Left ventricle myocardium superior (tissue), 1 donor: ENCODE results near the gene SHLD2. TPM values are rescaled to one million over a fixed set of nuclear protein-coding genes. Genes with fewer than 3 reads are reported as not detected.
"Not testable (repeated sequence)": the region's sequence is repeated elsewhere in the genome, so short reads cannot be mapped to it uniquely, and the experiment has no call there.

ENCODE experiments used
- ATAC-seq: fragments of 200-7000 bp; cut with Tn5 transposase; one replicate; pipeline ENCODE4 v1.9.1; 2020; ENCODE audit warnings: mild to moderate bottlenecking, moderate library complexity
- DNase-seq: peaks from one replicate; pipeline ENCODE4 v3.0.0-alpha.2; 2020
- intact Hi-C: fragments of 100-400 bp; cut with micrococcal nuclease; formaldehyde crosslinking; loops from one replicate; pipeline ENCODE4 v1.11.0; 2022
- total RNA-seq: library from RNA; stranded (reverse); fragmentation: NEBNext Ultra II Directional; extraction: Animal tissue kit (Norgen Biotek cat#: 25700); gene quantifications from one replicate; pipeline ENCODE4 v1.2.1, GENCODE V29; 2021
- donor health status: DM: no; HTN: yes; CAD: no; lungs with severe emphysema.

Gene SHLD2
- total RNA-seq, 1 donor from 2014 or later = 12.1 TPM

DNA sequence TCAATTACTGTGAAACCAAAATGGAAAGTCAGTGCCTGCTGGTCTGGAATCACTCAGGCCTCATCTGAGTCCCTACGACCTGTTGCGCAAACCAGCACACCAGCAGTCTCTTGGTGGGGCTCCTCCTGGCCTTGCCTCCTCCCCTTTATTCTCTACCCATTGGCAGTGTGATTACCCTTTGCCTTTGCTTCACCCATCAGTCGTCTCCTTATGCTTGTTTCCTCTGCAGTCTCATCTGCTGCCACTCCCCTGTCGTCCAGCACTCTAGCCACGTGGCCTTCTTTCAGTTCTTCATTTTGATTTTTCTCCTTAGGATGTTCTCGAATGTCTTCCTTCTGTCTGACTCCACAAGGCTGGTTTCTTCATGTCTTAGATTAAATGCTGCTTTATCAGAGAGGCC is 89.4 kb downstream of the SHLD2 start:
- peak; percentile 57 for ATAC-seq
- intact Hi-C loops, DNase-seq: not testable (repeated sequence)

DNA sequence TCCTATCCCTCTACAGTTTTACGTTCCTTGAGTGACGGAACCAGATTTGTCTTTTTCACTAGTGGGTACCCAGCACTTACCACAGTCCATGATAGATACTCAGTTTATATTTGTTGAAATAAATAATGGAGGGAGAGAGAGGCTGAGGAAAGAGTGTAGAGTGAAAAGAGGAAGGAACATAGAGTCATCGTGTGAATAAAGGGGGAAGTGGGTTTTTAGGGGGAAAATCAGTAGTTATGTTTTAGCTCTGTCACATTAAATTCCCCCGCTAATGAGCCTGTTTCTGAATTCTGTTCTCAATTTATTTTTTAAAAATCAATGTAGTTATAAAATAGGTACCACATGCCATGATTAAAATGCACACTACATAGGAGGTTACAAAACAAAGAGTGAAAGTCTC is 91.0 kb downstream of the SHLD2 start:
- ATAC-seq, DNase-seq, intact Hi-C loops: not testable (repeated sequence)

DNA sequence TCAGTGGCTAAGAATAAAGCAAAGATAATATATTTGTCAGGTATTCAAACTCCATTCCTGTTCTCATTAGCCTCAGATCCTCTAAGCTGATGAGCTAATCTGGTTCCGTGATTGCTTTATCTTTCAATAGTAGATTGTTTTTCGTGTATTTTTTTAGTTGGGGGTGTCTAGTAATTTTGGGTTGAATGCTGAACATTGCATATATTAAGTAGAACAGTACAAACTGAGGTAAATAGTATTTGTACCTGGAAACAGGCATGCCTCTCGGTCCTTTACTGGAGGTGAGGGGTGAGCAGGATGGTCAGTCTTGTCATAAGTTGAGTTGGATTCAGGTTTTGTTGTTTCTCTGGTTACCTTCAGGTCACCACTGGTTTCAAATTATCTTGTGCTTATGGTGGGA is 92.6 kb downstream of the SHLD2 start:
- intact Hi-C loops, DNase-seq, ATAC-seq: not testable (repeated sequence)

DNA sequence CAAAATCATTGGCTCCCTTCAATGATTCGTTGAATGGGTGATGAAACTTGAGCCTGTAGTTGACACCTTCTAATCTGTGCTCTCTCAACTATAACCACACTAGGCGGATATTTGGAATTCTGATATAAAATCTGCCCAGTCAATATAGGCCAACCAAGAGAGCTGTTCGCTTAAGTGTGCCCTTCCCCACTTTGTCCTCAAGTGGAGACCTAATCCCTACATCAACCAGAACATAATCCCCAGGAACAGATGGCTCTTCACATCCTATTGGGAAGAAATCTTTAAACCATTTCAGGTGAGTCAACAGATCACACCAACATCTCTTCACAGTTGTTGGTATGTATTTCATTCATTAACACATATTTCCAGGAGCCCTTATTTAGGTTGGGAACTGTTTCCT is 96.8 kb downstream of the SHLD2 start:
- intact Hi-C loops, DNase-seq, ATAC-seq: not testable (repeated sequence)

DNA sequence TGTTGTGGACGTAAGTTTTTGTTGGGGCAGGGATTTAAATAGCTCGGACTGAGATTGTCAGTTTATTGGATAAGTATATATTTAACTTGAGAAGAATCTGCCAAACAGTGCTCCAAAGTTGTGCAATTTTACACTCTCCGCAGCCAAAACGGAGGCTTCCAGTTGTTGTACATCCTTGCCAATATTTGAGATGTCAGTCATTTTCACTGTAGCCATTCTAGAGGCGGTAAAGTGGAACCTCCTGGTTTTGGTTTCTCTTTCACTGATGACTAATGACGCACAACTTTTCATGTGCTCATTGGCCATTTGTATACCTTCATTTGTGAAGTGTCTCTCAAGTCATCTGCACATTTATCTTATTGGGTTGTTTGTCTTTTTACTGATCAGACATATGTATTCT is 105.9 kb downstream of the SHLD2 start:
- DNase-seq, intact Hi-C loops: not testable (repeated sequence)

DNA sequence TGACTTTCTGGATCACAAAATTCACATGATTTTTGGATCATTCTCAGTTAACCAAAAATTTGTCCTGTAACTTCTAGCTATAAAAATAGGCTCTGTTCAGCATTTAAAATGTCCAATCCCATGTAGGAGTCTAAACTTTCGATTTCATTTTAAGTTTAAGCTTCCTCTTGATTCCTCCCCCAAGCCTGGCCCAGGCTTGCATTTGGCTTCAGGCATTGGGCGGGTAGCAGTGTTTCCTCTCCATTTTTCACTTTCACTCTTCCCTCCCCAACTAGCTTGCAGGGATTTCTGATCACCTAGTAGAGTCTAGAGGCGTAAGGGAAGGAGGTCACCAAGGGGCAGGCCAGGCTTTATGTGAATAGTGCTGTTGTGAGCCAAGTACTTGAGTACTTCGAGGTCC is 109.8 kb downstream of the SHLD2 start:
- DNase-seq, intact Hi-C loops: not testable (repeated sequence)
- peak; percentile 18 for ATAC-seq

More for the DNA sequence above, 105.9 kb downstream of the SHLD2 start:
- peak; percentile 61 for ATAC-seq

DNA sequence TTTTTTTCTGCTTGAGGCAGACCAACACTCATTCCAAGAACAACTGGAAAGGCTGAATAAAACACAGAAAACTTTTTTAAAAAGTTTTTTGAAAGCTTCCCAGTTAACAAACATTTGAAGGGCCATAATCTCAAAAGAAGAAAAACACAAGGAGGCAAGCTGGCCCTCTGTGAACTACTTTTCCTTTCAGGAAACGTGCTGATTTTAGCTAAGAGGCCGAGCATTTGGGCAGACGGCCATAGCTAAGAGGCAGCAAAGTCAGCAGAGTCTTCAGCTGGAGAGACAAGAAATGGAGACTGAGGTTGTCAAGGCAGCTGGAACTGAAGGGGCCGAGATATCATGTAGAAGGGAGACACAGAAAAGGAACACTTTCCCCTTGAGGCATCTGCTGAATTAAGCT is 111.9 kb downstream of the SHLD2 start:
- DNase-seq, intact Hi-C loops: not testable (repeated sequence)
- peak; percentile 6 for ATAC-seq

DNA sequence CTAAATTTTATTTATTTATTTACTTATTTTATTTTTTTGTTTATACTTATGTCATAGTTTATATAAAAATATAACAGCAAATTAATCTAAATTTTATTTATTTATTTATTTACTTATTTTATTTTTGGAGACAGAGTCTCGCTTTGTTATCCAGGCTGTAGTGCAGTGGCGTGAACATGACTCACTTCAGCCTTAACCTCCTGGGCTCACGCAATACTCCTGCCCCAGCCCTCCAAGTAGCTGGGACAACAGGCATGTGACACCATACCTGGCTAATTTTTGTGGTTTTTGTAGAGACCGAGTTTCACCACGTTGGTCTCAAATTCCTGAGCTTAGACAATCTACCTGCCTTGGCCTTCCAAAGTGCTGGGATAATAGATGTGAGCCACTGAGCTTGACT is 115.3 kb downstream of the SHLD2 start:
- ATAC-seq, intact Hi-C loops, DNase-seq: not testable (repeated sequence)

DNA sequence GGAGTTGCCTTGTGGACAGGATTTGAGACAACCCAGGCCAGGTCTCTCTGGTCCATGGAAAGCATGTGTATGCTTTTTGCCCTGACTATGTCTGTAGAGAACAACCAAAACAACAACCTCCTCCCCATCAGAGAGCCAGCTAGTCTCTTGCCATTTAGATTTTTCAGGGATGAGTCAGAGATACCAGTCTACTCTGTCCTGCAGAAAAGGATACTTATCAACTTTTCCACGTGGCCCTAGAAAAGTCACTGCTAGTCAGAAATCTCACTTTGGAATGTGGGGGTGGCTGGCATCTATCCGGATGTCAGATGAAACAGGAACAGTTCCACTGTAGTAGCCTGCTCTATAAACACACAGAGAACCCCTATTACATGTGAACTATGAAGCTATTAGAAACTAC is 116.8 kb downstream of the SHLD2 start:
- DNase-seq, intact Hi-C loops, ATAC-seq: not testable (repeated sequence)

DNA sequence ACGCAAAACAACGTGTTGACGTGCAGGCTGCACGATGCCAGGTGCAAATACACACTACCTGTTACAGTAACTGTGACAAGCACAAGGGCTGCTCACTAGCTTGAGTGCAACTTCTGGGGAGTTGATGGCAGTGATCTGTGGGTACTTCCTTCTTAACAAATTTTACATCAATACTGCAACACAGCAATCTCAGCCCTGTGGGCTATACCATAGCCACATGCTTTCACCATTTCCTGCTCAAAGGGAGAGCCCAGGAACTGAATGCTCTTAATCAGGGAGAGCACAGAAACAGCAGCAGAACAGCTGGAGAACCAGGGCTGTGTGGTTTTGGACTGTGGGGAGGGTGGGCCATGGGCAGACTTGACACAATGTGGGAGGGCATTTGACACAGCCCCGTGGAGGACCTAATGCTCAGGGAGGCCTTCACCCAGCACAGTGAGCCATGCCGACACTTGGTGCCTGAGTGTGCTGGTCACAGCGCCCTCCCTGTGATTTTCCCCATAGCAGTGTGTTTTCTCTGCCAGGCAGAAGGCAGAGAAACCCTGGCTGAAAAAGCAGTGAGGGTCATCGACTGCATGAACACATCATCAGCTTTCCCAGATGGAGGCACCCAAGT is 118.3 kb downstream of the SHLD2 start:
- ATAC-seq, intact Hi-C loops, DNase-seq: not testable (repeated sequence)

DNA sequence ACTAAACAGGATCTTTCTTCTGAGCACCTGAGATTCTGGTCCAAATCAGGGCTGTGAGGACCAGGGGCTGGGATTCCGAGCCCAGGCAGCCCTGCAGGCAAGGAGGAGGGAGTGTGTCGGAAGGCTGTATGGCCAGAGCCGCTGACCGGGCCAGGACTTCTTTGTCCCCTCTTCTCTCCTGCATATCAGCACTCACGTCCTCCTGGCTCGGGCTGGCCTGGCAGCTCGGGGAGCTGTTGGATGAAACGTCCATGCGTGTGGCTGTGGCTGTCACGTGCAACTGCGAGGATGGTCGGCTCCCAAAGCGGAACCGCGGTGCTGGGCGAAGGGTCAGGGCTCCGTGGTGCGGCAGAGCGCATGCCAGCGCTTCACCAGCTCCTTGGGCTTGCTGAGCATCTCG is 118.8 kb downstream of the SHLD2 start:
- intact Hi-C loops = not testable (repeated sequence)
- peak; percentile 92 for ATAC-seq
- peak; percentile 82 for DNase-seq

DNA sequence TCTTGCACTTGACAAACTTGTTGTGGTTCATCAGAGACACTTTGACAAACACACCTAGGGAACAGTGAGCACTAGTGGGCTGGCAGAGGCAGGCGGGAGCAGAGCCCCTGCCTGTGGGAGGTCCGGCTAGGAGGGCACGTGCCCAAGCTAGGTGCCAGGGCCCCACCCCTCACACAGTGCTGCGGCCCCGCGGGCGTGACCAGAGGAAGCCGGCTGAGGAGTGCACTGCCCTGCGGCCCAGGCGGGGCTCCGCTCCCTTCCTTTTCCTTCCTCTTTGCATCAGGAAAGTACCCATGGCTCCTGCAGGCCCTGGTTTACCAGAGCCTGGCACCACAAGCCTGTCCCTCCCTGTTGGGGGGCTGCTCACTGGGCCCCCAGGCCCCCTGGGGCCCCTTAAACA is 121.1 kb downstream of the SHLD2 start:
- ATAC-seq = peak; percentile 25
- intact Hi-C loops = not testable (repeated sequence)
- peak; percentile 46 for DNase-seq

DNA sequence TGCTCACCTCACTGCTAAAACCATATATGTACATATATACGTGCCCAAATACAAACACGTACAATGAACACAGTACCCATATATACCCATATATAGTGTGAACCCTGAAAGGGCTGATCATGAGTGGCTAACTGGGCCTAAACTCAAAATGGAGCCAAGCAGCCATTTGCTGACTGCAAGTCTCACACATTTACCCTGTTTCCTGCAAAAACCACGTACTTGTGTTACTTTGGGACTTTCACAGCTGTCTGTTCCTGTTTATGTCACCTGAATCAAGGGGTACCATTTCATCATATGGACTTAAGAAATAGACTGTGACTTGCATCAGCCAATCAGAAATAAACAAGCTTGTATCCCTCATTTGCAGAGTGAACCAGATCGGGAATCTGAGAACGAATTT is 124.4 kb downstream of the SHLD2 start:
- intact Hi-C loops, DNase-seq, ATAC-seq: not testable (repeated sequence)

DNA sequence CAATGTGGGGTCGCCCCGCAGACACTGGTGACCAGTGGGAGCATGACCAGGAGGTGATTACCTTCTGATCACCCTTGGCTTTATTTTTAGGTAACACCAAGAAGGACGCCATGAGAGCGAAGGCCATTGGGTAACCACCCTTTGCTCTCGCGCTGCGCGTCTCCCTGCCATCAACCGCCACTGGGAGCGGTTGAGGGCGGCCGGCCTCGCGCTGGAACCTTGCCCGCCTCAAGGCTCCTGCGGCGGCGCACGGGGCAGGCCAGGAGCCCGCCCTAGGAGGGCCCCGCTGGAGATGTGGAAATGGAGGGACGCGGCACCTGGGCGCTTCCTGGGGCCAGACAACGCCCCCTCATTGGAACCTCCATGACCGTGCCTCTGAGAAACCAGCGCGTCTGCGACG is 127.8 kb downstream of the SHLD2 start:
- ATAC-seq, intact Hi-C loops, DNase-seq: not testable (repeated sequence)

DNA sequence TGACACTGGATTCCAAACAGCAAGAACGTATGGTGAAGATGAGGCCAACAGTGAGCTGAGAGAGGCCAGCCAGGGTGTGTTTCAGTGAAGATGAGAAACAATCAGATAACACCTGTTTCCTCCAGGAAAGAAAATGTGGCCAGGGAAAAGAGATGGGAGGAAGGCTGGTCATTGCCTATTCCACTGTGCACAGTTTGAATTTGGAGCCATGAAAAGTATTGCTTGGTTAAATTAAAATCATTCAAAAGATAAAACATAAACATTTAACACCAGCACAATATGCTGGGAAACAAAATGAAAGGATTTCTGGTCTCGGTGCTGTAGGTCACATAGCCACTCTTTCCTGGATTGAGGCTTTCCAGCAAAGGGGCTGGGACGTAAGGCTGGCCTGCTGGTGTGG is 130.1 kb downstream of the SHLD2 start, which contains the start of gene NUTM2A:
TSS of gene NUTM2A (plus strand) at position 301 of the 400 bp plus-strand sequence. CDS start 383 bp downstream, outside the sequence.
- intact Hi-C loops, ATAC-seq, DNase-seq: not testable (repeated sequence)

DNA sequence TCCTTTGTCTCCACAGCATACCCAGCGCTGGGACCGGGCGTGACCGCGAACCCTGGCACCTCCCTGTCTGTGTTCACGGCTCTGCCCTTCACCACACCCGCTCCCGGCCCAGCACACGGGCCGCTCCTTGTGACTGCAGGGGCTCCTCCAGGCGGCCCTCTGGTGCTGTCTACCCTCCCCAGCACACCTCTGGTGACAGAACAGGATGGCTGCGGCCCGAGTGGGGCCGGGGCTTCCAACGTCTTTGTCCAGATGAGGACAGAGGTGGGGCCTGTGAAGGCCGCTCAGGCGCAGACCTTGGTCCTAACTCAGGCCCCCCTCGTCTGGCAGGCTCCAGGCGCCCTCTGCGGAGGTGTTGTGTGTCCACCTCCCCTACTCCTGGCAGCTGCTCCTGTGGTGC is 133.2 kb downstream of the SHLD2 start:
- ATAC-seq, DNase-seq, intact Hi-C loops: not testable (repeated sequence)

DNA sequence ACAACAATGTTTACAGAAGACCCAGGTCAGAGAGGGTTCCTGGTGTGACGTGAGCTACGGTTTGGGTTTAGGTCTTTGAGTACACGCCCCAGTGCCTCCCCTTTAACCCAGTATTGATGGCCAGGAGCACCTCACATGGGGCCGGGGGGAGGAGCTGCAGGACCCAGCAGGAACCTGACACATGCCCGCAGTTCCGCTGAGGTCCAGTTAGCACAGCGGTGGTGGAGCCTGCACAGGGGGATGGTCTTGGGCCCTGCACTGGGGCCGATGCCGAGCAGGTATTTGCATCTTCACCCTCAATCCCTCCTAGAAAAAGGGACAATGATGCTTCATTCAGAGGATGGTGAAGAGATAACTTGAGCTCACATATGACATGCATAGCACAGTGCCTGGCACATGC is 134.2 kb downstream of the SHLD2 start:
- intact Hi-C loops, DNase-seq, ATAC-seq: not testable (repeated sequence)

DNA sequence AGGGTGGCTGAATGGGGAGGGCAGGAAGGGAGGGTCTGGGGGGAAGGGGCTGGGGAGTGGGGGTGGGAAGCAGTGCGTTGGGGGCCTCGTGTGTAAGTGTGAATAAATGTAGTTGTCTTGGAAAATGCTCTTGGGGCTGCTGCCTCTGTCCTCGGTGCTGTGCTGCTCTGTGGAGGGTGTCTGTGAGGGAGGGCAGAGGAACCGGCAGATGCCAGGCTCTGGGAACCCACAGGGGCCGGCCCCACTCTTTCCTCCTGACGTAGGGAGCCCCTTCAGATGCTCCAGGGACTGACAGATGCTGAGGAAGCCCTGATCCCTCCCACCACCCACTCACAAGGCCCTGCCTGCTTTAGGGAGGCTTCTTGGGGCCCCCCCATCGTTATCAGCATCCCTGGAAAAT is 139.8 kb downstream of the SHLD2 start:
- ATAC-seq, DNase-seq, intact Hi-C loops: not testable (repeated sequence)

DNA sequence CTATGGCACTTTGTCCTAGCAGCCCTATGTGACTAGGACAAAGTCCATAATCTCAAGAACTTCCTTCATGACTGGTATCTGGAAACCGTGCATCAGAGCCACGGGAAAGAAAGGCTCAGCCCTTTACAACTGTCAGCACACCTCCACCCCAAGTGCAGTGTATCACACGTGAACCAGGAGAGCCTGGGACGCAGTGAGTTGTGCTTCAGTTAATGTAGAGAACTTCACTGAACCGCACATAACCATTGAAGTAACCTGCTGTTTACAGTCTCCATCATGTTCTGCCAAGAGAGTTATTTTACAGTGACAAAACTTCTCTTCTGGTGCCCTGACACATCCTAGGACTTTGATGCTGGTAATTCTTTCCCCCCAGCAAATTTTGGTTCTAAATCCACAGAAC is 142.2 kb downstream of the SHLD2 start:
- intact Hi-C loops, DNase-seq, ATAC-seq: not testable (repeated sequence)

DNA sequence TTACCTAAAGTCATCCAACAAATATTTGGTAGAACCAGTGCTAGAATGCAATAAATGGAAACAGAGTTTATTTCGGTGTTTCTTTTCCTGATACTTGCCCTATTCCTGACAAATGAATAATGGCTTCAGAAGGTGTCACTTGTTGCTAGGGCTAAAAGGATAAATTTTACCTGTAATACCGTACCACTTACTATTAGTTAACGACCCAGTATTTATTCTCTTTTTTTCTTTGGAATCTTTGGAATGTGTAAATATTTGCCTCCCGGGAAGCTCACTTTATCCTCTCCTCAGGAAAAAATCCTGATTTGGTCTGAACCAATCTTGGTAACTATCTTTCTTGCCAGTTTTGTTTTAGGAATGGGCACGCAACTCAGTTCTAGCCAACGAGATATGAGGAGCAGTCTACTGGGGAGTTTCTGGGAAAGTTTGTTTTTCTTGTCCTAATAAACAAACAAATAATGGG is 144.4 kb downstream of the SHLD2 start:
- intact Hi-C loops, DNase-seq, ATAC-seq: not testable (repeated sequence)
